ENCODE data around the gene TMEM267.
"Not testable (repeated sequence)": the region's sequence is repeated elsewhere in the genome, so short reads cannot be mapped to it uniquely, and the experiment has no call there.

Gene TMEM267

GRCh38 chr5:43427306-43427705 is 56.4 kb downstream of the TMEM267 start:
- no peaks in the 10 kb centered on the region for H4K20me1 ChIP-seq (ENCODE audit: insufficient read depth, low read length)
- H3K4me3 ChIP-seq (ENCODE audit: low read depth in 1 of 2, low read length in 2 of 2): no peak overlapping the region
- no peaks in the 10 kb centered on the region for H3K36me3 ChIP-seq (ENCODE audit: insufficient read depth, low read length)
- DNase-seq (no peak), ATAC-seq (ENCODE audit: insufficient read depth, low read depth) (no peak)
- no peaks in the 10 kb centered on the region for H3K9me3 ChIP-seq (ENCODE audit: insufficient read depth, low read length, severe bottlenecking)
- H3K79me2 ChIP-seq (ENCODE audit: insufficient read depth, low read length): no peaks in the 10 kb centered on the region
- H3K4me2 ChIP-seq (ENCODE audit: insufficient read depth, low read length): no peak overlapping the region
- no peak for TF ChIP-seq CTCF (IDR thresholded peaks at IDR 0.05; ENCODE audit: borderline replicate concordance, extremely low read depth, low read length, poor library complexity, severe bottlenecking)
- H3K4me1 ChIP-seq (ENCODE audit: insufficient read depth, low read length): no peaks in the 10 kb centered on the region
- H3K9ac ChIP-seq (ENCODE audit: low read depth, low read length): no peak overlapping the region
- H2AFZ ChIP-seq (ENCODE audit: low read depth, low read length): no peak overlapping the region
- H3K27me3 ChIP-seq (ENCODE audit: insufficient read depth, low read length, poor library complexity): no peaks in the 10 kb centered on the region
- no peak overlapping the region for H3K27ac ChIP-seq (ENCODE audit: low read length)

GRCh38 chr5:43425983-43426382 is 57.7 kb downstream of the TMEM267 start:
- H3K4me1 ChIP-seq (ENCODE audit: insufficient read depth, low read length): no peaks in the 10 kb centered on the region
- H3K9me3 ChIP-seq (ENCODE audit: insufficient read depth, low read length, severe bottlenecking): no peaks in the 10 kb centered on the region
- H3K79me2 ChIP-seq (ENCODE audit: insufficient read depth, low read length): no peaks in the 10 kb centered on the region
- no peaks in the 10 kb centered on the region for H3K27me3 ChIP-seq (ENCODE audit: insufficient read depth, low read length, poor library complexity)
- no peaks in the 10 kb centered on the region for H4K20me1 ChIP-seq (ENCODE audit: insufficient read depth, low read length)
- H3K27ac ChIP-seq (ENCODE audit: low read length): no peak overlapping the region
- ATAC-seq (ENCODE audit: insufficient read depth, low read depth): no peak
- no peak overlapping the region for H3K4me2 ChIP-seq (ENCODE audit: insufficient read depth, low read length)
- no peak overlapping the region for H3K9ac ChIP-seq (ENCODE audit: low read depth, low read length)
- no peak overlapping the region for H2AFZ ChIP-seq (ENCODE audit: low read depth, low read length)
- DNase-seq: no peak
- no peak overlapping the region for H3K4me3 ChIP-seq (ENCODE audit: low read depth in 1 of 2, low read length in 2 of 2)
- TF ChIP-seq CTCF (IDR thresholded peaks at IDR 0.05; ENCODE audit: borderline replicate concordance, extremely low read depth, low read length, poor library complexity, severe bottlenecking) (no peak), EZH2 (IDR thresholded peaks at IDR 0.05; ENCODE audit: borderline replicate concordance, low read depth, low read length, severe bottlenecking) (no peak)
- H3K36me3 ChIP-seq (ENCODE audit: insufficient read depth, low read length): no peaks in the 10 kb centered on the region

DNA sequence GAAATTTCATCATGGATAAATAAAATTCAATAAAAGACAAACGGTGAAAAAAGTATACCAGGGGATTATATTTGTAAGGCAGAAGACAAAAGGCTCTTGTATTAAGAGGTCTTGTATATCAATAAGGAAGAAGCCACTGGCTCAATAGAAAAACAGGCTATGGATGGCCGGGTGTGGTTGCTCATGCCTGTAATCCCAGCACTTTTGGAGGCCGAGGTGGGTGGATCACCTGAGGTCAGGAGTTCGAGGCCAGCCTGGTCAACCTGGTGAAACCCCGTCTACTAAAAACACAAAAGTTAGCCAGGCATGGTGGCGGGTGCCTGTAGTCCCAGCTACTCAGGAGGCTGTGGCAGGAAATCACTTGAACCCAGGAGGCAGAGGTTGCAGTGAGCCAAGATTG is 60.6 kb downstream of the TMEM267 start:
- DNase-seq; H3K9ac ChIP-seq (ENCODE audit: low read depth, low read length); H3K4me1 ChIP-seq (ENCODE audit: insufficient read depth, low read length); H3K79me2 ChIP-seq (ENCODE audit: insufficient read depth, low read length); H2AFZ ChIP-seq (ENCODE audit: low read depth, low read length); H3K9me3 ChIP-seq (ENCODE audit: insufficient read depth, low read length, severe bottlenecking); ATAC-seq (ENCODE audit: insufficient read depth, low read depth); H3K27ac ChIP-seq (ENCODE audit: low read length); H3K36me3 ChIP-seq (ENCODE audit: insufficient read depth, low read length); H4K20me1 ChIP-seq (ENCODE audit: insufficient read depth, low read length); H3K4me2 ChIP-seq (ENCODE audit: insufficient read depth, low read length); H3K27me3 ChIP-seq (ENCODE audit: insufficient read depth, low read length, poor library complexity); H3K4me3 ChIP-seq (ENCODE audit: low read depth in 1 of 2, low read length in 2 of 2): not testable (repeated sequence)

DNA sequence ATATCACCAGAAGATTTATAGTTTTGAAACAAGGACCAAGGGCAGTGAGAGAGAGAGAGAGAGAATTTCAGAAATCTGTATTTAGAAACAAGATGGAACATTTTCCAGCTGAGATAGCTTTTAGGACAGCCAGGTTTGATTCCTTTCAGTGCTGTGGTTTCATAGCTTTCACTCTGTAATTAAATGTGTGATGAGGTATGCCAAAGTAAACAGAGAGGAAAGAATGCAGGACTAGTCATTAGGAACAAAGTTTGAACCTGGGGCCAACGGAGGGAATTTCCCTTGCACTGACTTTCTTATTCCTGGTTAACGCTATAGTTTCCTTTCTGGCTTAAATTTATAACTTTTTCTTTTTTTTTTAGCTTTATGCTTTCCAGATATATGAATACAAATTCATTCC is 61.5 kb downstream of the TMEM267 start:
- Histone ChIP-seq H3K79me2 (ENCODE audit: insufficient read depth, low read length) (no peaks in the 10 kb centered on the region), H3K27me3 (ENCODE audit: insufficient read depth, low read length, poor library complexity) (no peaks in the 10 kb centered on the region), H4K20me1 (ENCODE audit: insufficient read depth, low read length) (no peaks in the 10 kb centered on the region), H3K36me3 (ENCODE audit: insufficient read depth, low read length) (no peaks in the 10 kb centered on the region), H3K4me1 (ENCODE audit: insufficient read depth, low read length) (no peaks in the 10 kb centered on the region), H3K9me3 (ENCODE audit: insufficient read depth, low read length, severe bottlenecking) (no peaks in the 10 kb centered on the region), H3K4me2 (ENCODE audit: insufficient read depth, low read length) (no peak overlapping the region), H3K9ac (ENCODE audit: low read depth, low read length) (no peak overlapping the region), H3K4me3 (ENCODE audit: low read depth in 1 of 2, low read length in 2 of 2) (no peak overlapping the region), H3K27ac (ENCODE audit: low read length) (no peak overlapping the region), H2AFZ (ENCODE audit: low read depth, low read length) (no peak overlapping the region)
- TF ChIP-seq CTCF (IDR thresholded peaks at IDR 0.05; ENCODE audit: borderline replicate concordance, extremely low read depth, low read length, poor library complexity, severe bottlenecking): no peak
- no peak for TF ChIP-seq EZH2 (IDR thresholded peaks at IDR 0.05; ENCODE audit: borderline replicate concordance, low read depth, low read length, severe bottlenecking)
- ATAC-seq (ENCODE audit: insufficient read depth, low read depth) (no peak), DNase-seq (no peak)

All from DND-41 (cell line).